HG03175 (cell line): ENCODE data around the gene ALDH2.
A peak's percentile ranks its signal among the peaks of the same experiment; 100 is the strongest.
"Not testable (repeated sequence)": the region's sequence is repeated elsewhere in the genome, so short reads cannot be mapped to it uniquely, and the experiment has no call there.

ENCODE experiments used
- ATAC-seq: cut with Tn5 transposase; IDR thresholded peaks from one replicate; pipeline ENCODE4 v1.9.1; 2021; ENCODE audit warnings: mild to moderate bottlenecking, moderate library complexity; ENCODE audit not compliant: unreplicated experiment

Gene ALDH2

GRCh38 chr12:111825509-111825908, 58.8 kb downstream of the ALDH2 start:
- no peak for ATAC-seq

GRCh38 chr12:111826316-111826715, 59.6 kb downstream of the ALDH2 start:
- no peak for ATAC-seq

DNA sequence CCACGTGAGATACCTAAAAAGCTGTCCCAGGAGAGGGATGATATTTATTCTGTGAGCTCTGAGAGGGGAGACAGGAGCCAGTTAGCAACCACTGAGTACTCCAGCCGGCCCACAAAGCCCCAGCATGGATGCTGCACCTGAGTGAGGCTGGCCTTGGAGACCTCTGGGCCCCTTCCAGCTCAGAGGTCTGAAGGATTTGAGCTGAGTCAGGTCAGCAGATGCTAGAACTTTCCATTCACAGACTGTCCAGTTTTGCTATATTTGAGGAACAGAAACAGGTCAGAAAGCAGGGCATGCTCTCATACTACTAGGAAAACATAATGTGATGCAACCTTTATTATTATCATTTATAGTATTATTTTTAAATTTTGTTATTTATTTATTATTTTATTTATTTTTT, 60.3 kb downstream of the ALDH2 start:
- ATAC-seq: no peak

DNA sequence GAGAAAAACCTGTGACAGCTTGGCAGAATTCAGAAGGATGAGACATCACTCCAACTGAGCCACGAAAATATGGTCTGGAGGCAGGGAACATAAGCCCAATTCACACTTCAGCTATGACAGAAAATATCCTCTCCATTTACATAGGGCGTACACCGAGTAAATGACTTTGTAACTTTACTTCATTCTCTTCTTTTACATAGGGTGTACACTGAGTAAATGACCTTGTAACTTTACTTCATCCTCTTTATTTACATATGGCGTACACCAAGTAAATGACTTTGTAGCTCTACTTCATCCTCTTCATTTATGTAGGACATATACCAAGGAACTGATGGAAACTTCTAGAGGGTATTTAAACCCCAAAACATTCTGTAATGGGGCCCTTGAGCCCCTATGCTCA, 61.2 kb downstream of the ALDH2 start:
- no peak for ATAC-seq

- no peak for ATAC-seq
Measured at GRCh38 chr12:111828338-111828979, 61.7 kb downstream of the ALDH2 start.

DNA sequence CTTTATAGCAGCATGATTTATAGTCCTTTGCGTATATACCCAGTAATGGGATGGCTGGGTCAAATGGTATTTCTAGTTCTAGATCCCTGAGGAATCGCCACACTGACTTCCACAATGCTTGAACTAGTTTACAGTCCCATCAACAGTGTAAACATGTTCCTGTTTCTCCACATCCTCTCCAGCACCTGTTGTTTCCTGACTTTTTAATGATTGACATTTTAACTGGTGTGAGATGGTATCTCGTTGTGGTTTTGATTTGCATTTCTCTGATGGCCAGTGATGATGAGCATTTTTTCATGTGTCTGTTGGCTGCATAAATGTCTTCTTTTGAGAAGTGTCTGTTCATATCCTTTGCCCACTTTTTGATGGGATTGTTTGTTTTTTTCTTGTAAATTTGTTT, 62.9 kb downstream of the ALDH2 start:
- ATAC-seq: not testable (repeated sequence)

- ATAC-seq: not testable (repeated sequence)
Measured at GRCh38 chr12:111834740-111835386, 68.1 kb downstream of the ALDH2 start.

GRCh38 chr12:111835531-111836181, 68.9 kb downstream of the ALDH2 start:
- ATAC-seq: not testable (repeated sequence)

DNA sequence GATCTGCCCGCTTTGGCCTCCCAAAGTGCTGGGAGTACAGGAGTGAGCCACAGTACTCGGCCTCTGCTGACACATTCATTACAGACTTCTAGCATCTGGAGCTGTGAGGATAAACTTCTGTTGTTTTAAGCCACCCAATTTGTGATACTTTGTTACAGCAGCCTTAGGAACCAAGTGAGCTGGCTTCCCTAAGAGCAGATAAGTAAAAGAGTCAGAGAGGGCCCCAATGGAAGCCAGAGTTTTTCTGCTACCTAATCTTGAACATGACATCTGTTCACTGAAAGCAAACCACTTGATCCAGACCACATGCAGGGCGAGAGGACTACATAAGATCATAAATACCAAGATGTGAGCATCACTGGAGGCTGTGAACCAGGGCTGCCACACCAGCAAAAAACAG, 71.6 kb downstream of the ALDH2 start:
- ATAC-seq: no peak

DNA sequence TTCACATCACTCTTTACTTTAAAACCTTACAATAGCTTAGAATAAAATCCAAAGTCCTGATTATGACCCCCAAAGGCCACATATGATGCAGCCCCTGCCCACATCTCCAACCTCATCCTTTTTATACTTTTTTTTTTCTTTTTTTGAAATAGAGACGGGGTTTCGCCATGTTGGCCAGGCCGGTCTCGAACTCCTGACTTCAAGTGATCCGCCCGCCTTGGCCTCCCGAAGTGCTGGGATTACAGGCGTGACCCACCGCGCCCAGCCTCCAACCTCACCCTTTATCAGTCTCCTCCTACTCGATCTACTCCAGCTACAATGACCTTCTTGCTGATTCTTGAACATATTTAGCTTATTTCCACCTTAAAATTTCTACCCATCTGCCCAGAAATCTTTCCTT, 74.1 kb downstream of the ALDH2 start:
- ATAC-seq: no peak

GRCh38 chr12:111841236-111841749, 74.6 kb downstream of the ALDH2 start:
- peak; percentile 6 for ATAC-seq

DNA sequence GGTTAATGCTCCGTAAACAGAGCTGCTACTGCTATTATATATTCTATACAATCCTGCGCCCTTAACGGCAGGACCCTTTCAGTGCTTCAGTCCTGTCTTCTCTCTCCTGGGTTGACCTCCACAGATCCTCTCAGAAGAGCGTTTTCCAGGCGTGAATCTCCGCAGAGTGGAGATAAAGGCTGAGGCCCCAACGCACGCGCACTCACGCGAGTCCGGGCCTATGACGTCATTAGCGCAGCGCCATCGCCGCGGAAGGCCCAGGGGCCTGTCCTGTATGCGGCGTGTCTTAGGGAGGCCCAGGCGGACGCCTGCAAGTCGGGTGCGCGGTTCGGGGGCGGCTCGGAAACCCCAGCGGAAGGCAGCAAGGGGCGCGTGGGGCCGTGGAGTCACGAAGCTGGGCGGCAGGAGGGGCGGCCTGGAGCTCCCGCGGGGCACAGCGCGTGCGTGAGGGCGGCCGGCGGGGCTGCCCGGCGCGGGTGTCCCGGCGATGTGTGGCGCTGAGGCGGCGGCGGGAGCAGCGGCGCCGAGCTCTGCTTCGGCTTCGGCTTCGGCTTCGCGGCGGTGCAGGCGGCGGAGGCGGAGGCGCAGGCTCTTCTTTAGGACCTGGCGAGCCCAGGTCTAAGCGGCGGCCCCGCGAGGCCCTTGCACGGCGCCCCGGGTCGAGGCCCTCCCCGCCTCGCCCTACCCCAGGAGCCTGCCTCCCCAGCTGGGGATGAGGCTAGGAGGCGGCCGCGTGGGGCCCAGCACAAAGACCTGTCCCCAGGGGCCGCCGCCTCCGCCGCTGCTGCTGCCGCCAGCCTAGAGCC, 75.2 kb downstream of the ALDH2 start, which contains the start of gene MAPKAPK5:
TSS of gene MAPKAPK5 (plus strand) at position 479 of the 806 bp plus-strand sequence. CDS start 506 bp downstream, outside the sequence.
- peak; percentile 84 for ATAC-seq

DNA sequence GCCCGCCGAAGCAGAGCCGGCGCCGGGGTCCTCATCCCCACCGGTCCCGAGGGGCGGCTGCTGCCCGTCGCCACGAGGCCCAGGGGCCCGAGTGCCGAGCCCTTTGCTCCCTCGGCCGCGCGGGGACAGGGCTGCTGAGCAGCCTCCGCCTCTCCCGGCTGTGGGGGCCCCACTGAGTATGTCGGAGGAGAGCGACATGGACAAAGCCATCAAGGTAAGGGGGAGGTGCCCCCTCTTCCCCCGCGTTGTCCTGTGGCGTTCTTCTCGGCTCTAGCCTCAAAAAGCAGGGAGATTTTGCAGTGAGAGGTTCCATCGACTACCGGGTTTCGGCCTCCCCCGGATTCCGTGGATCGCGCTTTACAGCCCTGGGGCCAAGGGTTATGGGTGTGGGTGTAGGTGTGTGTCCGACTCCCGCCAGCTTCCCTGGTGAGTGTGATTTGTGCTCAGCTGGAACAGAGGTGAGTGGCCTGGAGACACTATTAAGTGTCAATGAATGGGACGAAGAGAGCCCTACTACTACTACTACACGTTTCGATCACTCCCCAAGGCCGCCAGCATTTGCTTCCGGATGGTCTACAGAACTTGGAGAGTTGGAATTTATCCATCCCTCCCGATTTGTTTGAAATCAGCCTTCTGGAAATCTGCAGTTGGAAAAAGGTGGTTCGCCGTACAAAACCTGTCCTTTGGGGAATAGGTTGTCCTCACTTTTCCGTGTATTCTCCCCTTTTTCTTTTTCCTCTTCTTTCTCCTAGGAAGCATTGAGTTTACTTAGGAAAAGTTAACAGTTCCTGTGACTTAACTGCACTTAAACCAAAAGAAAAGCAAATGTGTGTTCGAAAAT, 76.0 kb downstream of the ALDH2 start:
- ATAC-seq: peak; percentile 26

DNA sequence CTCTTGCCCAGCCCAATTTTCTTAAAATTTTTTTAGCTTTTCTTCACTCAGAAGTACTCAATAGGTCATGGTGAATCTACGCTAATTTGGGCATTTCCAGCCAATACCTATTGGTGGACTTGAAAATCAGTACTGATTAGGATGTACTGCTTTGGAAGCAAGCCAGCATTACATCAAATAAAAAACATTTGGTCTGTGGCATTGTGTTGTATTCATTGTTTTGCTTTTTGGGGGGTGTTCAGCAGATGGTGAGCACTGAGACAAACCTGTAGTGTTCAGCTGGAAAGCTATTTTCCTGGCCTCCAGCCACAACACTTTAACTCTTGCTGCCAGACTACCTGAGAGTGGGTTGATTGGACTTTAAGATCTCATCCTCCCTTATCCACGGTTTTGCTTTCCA, 79.3 kb downstream of the ALDH2 start:
- no peak for ATAC-seq

DNA sequence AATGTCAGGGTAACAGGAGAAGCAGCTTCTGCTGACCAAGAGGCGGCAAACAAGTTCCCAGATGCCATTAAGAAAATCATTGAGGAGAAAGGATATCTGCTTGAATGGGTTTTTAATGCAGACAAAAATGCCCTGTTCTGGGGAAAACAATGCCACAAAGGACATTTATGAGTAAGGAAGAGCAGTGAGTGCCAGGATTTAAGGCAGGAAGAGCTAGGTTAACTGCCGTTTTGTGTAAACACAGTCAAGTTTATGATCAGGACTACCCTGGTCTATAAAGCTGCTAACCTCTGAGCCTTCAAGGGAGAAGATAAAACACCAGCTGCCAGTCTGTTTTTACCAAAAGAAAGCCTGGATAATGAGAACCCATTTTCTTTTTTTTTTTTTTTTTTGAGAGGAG, 83.8 kb downstream of the ALDH2 start:
- no peak for ATAC-seq

- ATAC-seq: no peak
Measured at GRCh38 chr12:111858186-111858585, 91.5 kb downstream of the ALDH2 start.

- ATAC-seq: no peak
Measured at GRCh38 chr12:111858778-111859177, 92.0 kb downstream of the ALDH2 start.

- ATAC-seq: no peak
Measured at GRCh38 chr12:111864913-111865312, 98.2 kb downstream of the ALDH2 start.
